Testis (tissue), 3 donors: ENCODE data around the gene YEATS2. TPM values are rescaled to one million over a fixed set of nuclear protein-coding genes. Genes with fewer than 3 reads are reported as not detected.
"Not testable (repeated sequence)": the region's sequence is repeated elsewhere in the genome, so short reads cannot be mapped to it uniquely, and the experiment has no call there.

Experiments used
- DNase-seq: peaks from one replicate; pipeline ENCODE4 v3.0.0-alpha.2; 2019
- H3K27ac ChIP-seq, 2 donors: fragments of 200-600 bp; sonication (generic); one replicate each; pipeline ENCODE4 v1.5.1; 2019
- H3K27me3 ChIP-seq: fragments of 200-600 bp; sonication (generic); one replicate; pipeline ENCODE4 v1.5.1; 2019
- H3K36me3 ChIP-seq: fragments of 200-600 bp; sonication (generic); one replicate; pipeline ENCODE4 v1.5.1; 2017; ENCODE audit warnings: low read depth; ENCODE audit errors: missing control alignments
- H3K4me1 ChIP-seq: fragments of 200-600 bp; sonication (generic); one replicate; pipeline ENCODE4 v1.5.1; 2019
- H3K4me3 ChIP-seq, 2 donors: fragments of 200-600 bp; sonication (generic); one replicate each; pipeline ENCODE4 v1.5.1; 2017 to 2019
- H3K9me3 ChIP-seq: fragments of 200-600 bp; sonication (generic); one replicate; pipeline ENCODE4 v1.5.1; 2017
- CTCF ChIP-seq, 3 experiments: fragments of 450-650 bp in 2 of 3; fragments of 200-600 bp in 1 of 3; sonication (generic) in 1 of 3; IDR thresholded peaks; one replicate each; pipeline ENCODE4 v1.5.1; 2016 to 2019; ENCODE audit warnings: antibody characterized with exemption in 3 of 3, mild to moderate bottlenecking in 2 of 3, moderate library complexity in 1 of 3
- POLR2A ChIP-seq: fragments of 450-650 bp; IDR thresholded peaks from one replicate; pipeline ENCODE4 v1.6.1; 2017; ENCODE audit warnings: antibody characterized with exemption, mild to moderate bottlenecking, moderate library complexity
- WGBS, 2 donors: methylation state at CpG; one replicate each; pipeline ENCODE4 v1.1.5; 2018; 5-methylcytosine and 5-hydroxymethylcytosine counted together
- intact Hi-C: fragments of 100-400 bp; cut with DNase I; formaldehyde crosslinking; loops from one replicate; pipeline ENCODE4 v1.15.1; 2023; ENCODE audit warnings: low total_unique reads
- polyA plus RNA-seq: library from polyadenylated mRNA; stranded (reverse); fragments of 350-450 nt; fragmentation: Illumina TruSeq; extraction: RNeasy Lipid Tissue Mini Kit (QIAGEN cat#74804); gene quantifications from one replicate; pipeline ENCODE4 v1.2.3, GENCODE V29; 2014; ENCODE audit warnings: low read depth, low replicate concordance; ENCODE audit not compliant: insufficient read depth
- total RNA-seq, 2 donors: library from RNA; depleted of rRNA; stranded (reverse); fragments of >200 nt; gene quantifications; one replicate each; pipeline ENCODE4 v1.2.3, GENCODE V29; 2016

Gene YEATS2
- total and polyA plus RNA-seq, 3 donors from 2014 or later, result 19.3 to 41.7 (median 39.9) TPM

DNA sequence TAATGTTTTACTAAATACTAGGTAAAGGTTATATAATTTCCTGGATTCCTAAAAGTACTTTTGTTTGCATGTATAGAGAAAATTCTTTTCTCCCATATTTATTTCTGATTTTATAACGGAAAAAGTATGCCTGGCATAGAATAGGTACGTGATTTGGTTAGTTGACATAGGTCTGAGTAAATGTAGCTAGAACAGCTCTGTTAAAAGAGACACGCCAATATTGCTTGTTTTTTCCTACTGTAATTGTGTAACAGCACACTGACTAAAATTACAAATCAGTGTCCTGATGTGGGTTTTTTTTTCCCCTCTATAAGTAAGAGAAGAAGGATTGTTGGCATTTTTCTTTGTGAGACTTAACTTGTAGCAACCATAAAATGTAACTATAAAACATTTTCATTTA, 35.5 kb upstream of the YEATS2 start:
- DNase-seq, result no peak
- H3K27me3 ChIP-seq, result no peaks in the 10 kb centered on the region
- TF ChIP-seq CTCF (IDR thresholded peaks at IDR 0.05) (no peak), POLR2A (no peak)
- intact Hi-C loops, result no loop called here
- H3K4me1 ChIP-seq, result no peaks in the 10 kb centered on the region
- no peak overlapping the region for H3K4me3 ChIP-seq
- no peaks in the 10 kb centered on the region for H3K36me3 ChIP-seq
- no peak overlapping the region for H3K27ac ChIP-seq
- H3K9me3 ChIP-seq, result no peaks in the 10 kb centered on the region
- WGBS, 2 donors, result 24 to 75% methylated on average over 3 of the region's 3 CpGs

GRCh38 chr3:183664913-183665381, 32.6 kb upstream of the YEATS2 start:
- WGBS, 2 donors, result 81 to 90% methylated on average over 3 of the region's 3 CpGs
- intact Hi-C loops, result no loop called here
- H3K27me3 ChIP-seq, result no peaks in the 10 kb centered on the region
- H3K9me3 ChIP-seq, result no peaks in the 10 kb centered on the region
- TF ChIP-seq CTCF (IDR thresholded peaks at IDR 0.05) (no peak), POLR2A (no peak)
- no peaks in the 10 kb centered on the region for H3K36me3 ChIP-seq
- no peaks in the 10 kb centered on the region for H3K4me1 ChIP-seq
- no peak overlapping the region for H3K4me3 ChIP-seq
- DNase-seq, result no peak
- no peak overlapping the region for H3K27ac ChIP-seq

DNA sequence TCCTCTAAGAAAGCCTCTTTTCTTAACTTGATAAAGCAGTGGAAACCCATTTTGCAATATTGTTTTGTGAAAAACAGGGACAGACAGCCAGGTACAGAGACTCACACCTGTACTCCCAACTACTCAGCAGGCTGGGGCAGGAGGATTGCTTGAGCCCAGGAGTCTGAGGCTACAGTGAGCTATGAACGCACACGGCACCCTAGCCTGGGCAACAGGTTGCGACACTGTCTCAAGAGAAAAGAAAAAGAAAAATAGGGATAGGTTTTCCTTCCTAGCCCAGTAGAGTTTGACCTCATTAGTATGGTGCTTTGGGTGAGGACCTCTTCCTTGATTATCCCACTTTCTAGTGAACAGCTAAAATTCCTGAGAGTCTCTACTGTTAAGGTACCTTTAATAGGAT, 17.5 kb upstream of the YEATS2 start:
- TF ChIP-seq CTCF (IDR thresholded peaks at IDR 0.05), result no peak
- no peak for TF ChIP-seq POLR2A
- intact Hi-C loops, result no loop called here
- Histone ChIP-seq H3K4me3 (no peak overlapping the region), H3K36me3 (no peaks in the 10 kb centered on the region), H3K4me1 (no peaks in the 10 kb centered on the region), H3K27me3 (no peaks in the 10 kb centered on the region), H3K9me3 (no peaks in the 10 kb centered on the region), H3K27ac (no peak overlapping the region)
- 94 to 98% methylated on average over 3 of the region's 3 CpGs for WGBS, 2 donors
- no peak for DNase-seq

DNA sequence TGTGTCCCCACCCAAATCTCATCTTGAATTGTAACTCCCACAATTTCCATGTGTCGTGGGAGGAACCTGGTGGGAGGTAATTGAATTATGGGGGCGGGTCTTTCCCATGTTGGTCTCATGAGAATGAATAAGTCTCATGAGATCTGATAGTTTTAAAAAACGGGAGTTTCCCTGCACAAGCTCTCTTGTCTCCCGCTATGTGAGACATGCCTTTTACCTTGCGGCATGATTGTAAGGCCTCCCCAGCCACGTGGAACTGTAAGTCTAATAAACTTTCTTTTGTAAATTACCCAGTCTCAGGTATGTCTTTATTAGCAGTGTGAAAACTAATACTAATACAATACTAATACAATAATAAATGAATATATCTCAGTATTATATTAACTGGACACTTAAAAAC, 9.9 kb upstream of the YEATS2 start:
- Histone ChIP-seq H3K27me3 (no peaks in the 10 kb centered on the region), H3K4me3 (no peak overlapping the region), H3K36me3 (no peaks in the 10 kb centered on the region), H3K9me3 (no peaks in the 10 kb centered on the region), H3K27ac (no peak overlapping the region), H3K4me1 (no peaks in the 10 kb centered on the region)
- 80 to 86% methylated on average over 6 of the region's 6 CpGs for WGBS, 2 donors
- intact Hi-C loops, result no loop called here
- DNase-seq, result no peak
- TF ChIP-seq POLR2A (no peak), CTCF (IDR thresholded peaks at IDR 0.05) (no peak)

- Histone ChIP-seq H3K4me3 (no peak overlapping the region), H3K27me3 (no peaks in the 10 kb centered on the region), H3K27ac (no peak overlapping the region), H3K36me3 (no peaks in the 10 kb centered on the region), H3K9me3 (no peaks in the 10 kb centered on the region), H3K4me1 (no peaks in the 10 kb centered on the region)
- intact Hi-C loops, result no loop called here
- WGBS, 2 donors, result 88 to 90% methylated on average over 3 of the region's 3 CpGs
- DNase-seq, result no peak
- TF ChIP-seq CTCF (IDR thresholded peaks at IDR 0.05) (no peak), POLR2A (no peak)
Observed at GRCh38 chr3:183688874-183689273, 8.7 kb upstream of the YEATS2 start.

- H3K4me1 ChIP-seq, H3K4me3 ChIP-seq, H3K36me3 ChIP-seq, H3K27ac ChIP-seq, intact Hi-C loops, DNase-seq, H3K9me3 ChIP-seq, H3K27me3 ChIP-seq: not testable (repeated sequence)
- 90 to 95% methylated on average over 5 of the region's 5 CpGs for WGBS, 2 donors
Observed at GRCh38 chr3:183689621-183690020, 8.0 kb upstream of the YEATS2 start.
